HEK293T (cell line): ENCODE results near the gene NARF.

Experiments used
- CTCF ChIA-PET: fragments of 350-600 bp; formaldehyde crosslinking; extraction: SDS; loops from one replicate; lab custom pipeline; 2021; ENCODE audit warnings: antibody characterized with exemption, inconsistent platforms; lab: Yijun Ruan, JAX
- POLR2A ChIA-PET: fragments of 350-600 bp; formaldehyde crosslinking; extraction: SDS; loops from one replicate; lab custom pipeline; 2020; ENCODE audit warnings: antibody characterized with exemption, inconsistent platforms; lab: Yijun Ruan, JAX
- DNase-seq: peaks from one replicate; pipeline ENCODE4 v3.0.0; 2012; ENCODE audit warnings: mixed read lengths; ENCODE audit errors: extremely low spot score
- ARNT ChIP-seq: fragments of 450-650 bp; IDR thresholded peaks from 2 replicates; pipeline ENCODE4 v1.6.1; 2017; ENCODE audit warnings: mild to moderate bottlenecking
- BHLHE40 ChIP-seq: fragments of 450-650 bp; IDR thresholded peaks from 2 replicates; pipeline ENCODE4 v1.6.1; 2016; ENCODE audit warnings: mild to moderate bottlenecking, moderate library complexity, borderline replicate concordance
- CTBP1 ChIP-seq: fragments of 450-650 bp; IDR thresholded peaks from 2 replicates; pipeline ENCODE4 v1.6.1; 2016; ENCODE audit warnings: borderline replicate concordance
- ELF4 ChIP-seq: fragments of 450-650 bp; IDR thresholded peaks from 2 replicates; pipeline ENCODE4 v1.6.1; 2017; ENCODE audit warnings: antibody characterized with exemption
- FOXA1 ChIP-seq: fragments of 450-650 bp; IDR thresholded peaks from 2 replicates; pipeline ENCODE4 v1.6.1; 2016; ENCODE audit warnings: mild to moderate bottlenecking
- FOXK2 ChIP-seq: fragments of 450-650 bp; IDR thresholded peaks from 2 replicates; pipeline ENCODE4 v1.6.1; 2016; ENCODE audit warnings: mild to moderate bottlenecking
- FOXM1 ChIP-seq: fragments of 450-650 bp; IDR thresholded peaks from 2 replicates; pipeline ENCODE4 v1.6.1; 2017; ENCODE audit warnings: mild to moderate bottlenecking, borderline replicate concordance
- HDGF ChIP-seq: fragments of 450-650 bp; IDR thresholded peaks from 2 replicates; pipeline ENCODE4 v1.6.1; 2017; ENCODE audit warnings: antibody characterized with exemption, borderline replicate concordance
- L3MBTL2 ChIP-seq: fragments of 450-650 bp; conservative IDR thresholded peaks from 2 replicates; pipeline ENCODE4 v1.6.1; 2016; ENCODE audit warnings: mild to moderate bottlenecking
- LEF1 ChIP-seq: fragments of 450-650 bp; IDR thresholded peaks from 2 replicates; pipeline ENCODE4 v1.6.1; 2017; ENCODE audit warnings: mild to moderate bottlenecking, borderline replicate concordance
- NFRKB ChIP-seq: fragments of 450-650 bp; IDR thresholded peaks from 2 replicates; pipeline ENCODE4 v1.6.1; 2016; ENCODE audit warnings: mild to moderate bottlenecking, moderate library complexity
- PKNOX1 ChIP-seq: fragments of 450-650 bp; IDR thresholded peaks from 2 replicates; pipeline ENCODE4 v1.6.1; 2016
- SP1 ChIP-seq: fragments of 450-650 bp; IDR thresholded peaks from 2 replicates; pipeline ENCODE4 v1.6.1; 2017
- SUZ12 ChIP-seq: fragments of 450-650 bp; IDR thresholded peaks from 2 replicates; pipeline ENCODE4 v1.6.1; 2016; ENCODE audit warnings: mild to moderate bottlenecking
- TARDBP ChIP-seq: fragments of 450-650 bp; IDR thresholded peaks from 2 replicates; pipeline ENCODE4 v1.6.1; 2016
- ZNF384 ChIP-seq: fragments of 450-650 bp; IDR thresholded peaks from 2 replicates; pipeline ENCODE4 v1.6.1; 2016

The NARF gene

GRCh38 chr17:82494236-82495055, 35.9 kb downstream of the NARF start:
- TF ChIP-seq FOXK2 (no peak), PKNOX1 (peak; percentile 90), ARNT (peak; percentile 56; the same call in 1 of the 2 replicates), SUZ12 (no peak), CTBP1 (no peak), HDGF (no peak), FOXA1 (no peak), ELF4 (no peak), BHLHE40 (no peak), LEF1 (no peak), L3MBTL2 (peak; percentile 60; the same call in 1 of the 2 replicates), ZNF384 (no peak), NFRKB (no peak), SP1 (no peak), TARDBP (peak; percentile 62), FOXM1 (0 out of 2 replicates have a peak, but pooled peaks have one; percentile 4)
- ChIA-PET POLR2A (interaction anchor here (0.6 to 5.5 kb wide), 3 partner anchors 26 to 51 kb away, joined by 3 to 27 read pairs (median 3); partner anchors contain the start of gene FOXK2), CTCF (interaction anchor here (0.7 to 1.0 kb wide), 5 partner anchors 9 to 235 kb away, joined by 3 to 6 read pairs (median 3); no protein-coding TSS in a partner anchor)
- DNase-seq: peak; percentile 91

DNA sequence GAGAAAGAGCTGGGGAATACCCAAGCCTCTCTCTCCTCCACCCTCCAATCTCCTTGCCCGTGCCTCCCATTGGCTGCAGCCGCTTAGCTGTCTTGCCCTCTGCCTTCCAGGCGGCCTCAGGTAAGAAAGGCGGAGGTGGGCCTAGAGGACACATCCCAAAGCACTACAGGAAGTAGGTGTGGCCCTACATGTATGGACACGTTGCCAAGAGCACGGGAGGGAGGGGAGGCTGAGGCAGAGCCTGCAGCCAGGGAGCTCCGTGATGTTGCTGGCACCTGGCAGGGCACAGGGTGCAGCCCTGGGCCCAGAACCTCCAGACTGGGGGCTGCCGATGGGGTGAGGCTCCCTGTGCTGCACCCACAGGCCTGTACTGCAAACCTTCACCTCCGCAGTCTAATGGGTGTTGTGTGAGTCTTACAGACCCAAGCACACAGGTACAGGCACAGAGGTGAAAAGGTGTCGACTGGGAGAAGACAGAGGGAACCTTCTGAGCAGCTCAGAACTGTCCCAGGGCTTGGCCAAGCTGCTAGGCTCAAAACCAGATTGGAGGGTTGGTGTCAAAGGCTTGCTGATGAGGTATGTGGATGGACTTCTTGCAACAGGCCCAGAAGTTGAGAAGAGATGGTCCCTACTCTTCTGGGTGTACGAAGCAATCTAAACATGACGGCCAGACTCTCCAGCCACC, 37.4 kb downstream of the NARF start:
- TF ChIP-seq SP1 (no peak), ELF4 (no peak), SUZ12 (no peak), TARDBP (no peak), FOXA1 (no peak), ZNF384 (no peak), HDGF (no peak)
- CTCF ChIA-PET: interaction anchor here (1.2 kb wide), 1 partner anchor 58 kb away, joined by 5 read pairs; no protein-coding TSS in a partner anchor
- DNase-seq: no peak
- POLR2A ChIA-PET: interaction anchor here (1.3 to 5.5 kb wide), 3 partner anchors 24 to 35 kb away, joined by 3 to 27 read pairs (median 3); partner anchors contain the start of gene FOXK2

DNA sequence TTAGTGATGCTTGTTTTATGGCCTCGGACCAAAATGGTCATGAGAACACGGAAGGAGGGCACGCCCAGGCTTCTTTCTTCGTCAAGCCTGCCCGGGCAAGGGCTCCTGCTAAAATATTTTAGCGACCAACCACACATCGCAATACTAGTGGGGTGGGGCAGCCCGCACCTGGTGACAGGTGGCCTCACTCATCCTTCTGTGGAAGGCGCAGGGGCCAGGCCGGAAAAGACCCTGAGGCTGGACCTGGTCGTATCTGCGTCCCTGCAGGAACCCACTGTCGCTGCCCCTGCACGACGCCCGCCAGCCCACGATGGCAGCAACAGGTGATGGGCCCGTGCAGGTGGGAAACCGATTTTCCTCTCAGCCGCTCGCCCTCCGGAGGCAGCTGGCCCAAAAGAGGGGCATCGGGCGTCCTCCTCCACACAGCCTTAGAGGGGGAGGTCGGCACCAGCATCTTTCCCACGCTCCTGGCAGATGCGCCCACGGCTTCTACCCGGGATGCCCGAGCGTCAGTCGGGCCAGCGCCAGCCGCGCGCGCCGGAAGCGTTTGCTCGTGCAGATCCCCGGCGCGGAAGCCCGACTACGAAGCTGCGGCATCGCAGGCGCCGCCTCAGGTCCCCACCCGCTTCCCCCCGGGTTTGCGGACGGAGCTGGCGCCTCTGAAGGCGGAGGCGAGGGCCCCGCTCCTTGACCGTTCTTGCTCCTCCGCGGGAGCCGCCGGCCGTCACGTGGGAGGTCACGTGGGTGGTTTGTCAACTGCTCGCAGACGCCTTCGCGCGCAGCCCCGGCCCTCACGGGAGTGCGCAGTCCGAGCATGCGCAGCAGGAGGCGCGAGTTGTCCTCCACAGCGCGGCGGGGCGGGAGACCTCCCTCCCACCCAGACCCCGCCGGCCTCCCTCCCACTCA, 38.2 kb downstream of the NARF start:
- ChIA-PET POLR2A (interaction anchor here (0.6 to 5.5 kb wide), 8 partner anchors 10 to 49 kb away, joined by 3 to 27 read pairs (median 4); partner anchors contain the start of gene FOXK2), CTCF (no interaction called here)
- peak; percentile 94 for DNase-seq

GRCh38 chr17:82497483-82498405, 39.2 kb downstream of the NARF start:
- TF ChIP-seq CTBP1 (no peak), ARNT (no peak), L3MBTL2 (no peak; the same call in none of the 2 replicates), TARDBP (no peak), PKNOX1 (no peak), FOXA1 (no peak), ZNF384 (no peak), SP1 (no peak), FOXM1 (no peak), NFRKB (no peak), FOXK2 (no peak), HDGF (no peak), SUZ12 (no peak), ELF4 (no peak), BHLHE40 (no peak)
- CTCF ChIA-PET: no interaction called here
- POLR2A ChIA-PET: interaction anchor here (0.6 to 5.5 kb wide), 9 partner anchors 9 to 53 kb away, joined by 3 to 27 read pairs (median 3); partner anchors contain the start of gene FOXK2
- peak; percentile 71 for DNase-seq

More for the DNA sequence above, 38.2 kb downstream of the NARF start:
- TF ChIP-seq BHLHE40 (no peak), CTBP1 (0 out of 2 replicates have a peak, but pooled peaks have one; percentile 17), PKNOX1 (no peak), SUZ12 (no peak), SP1 (no peak), ELF4 (no peak), L3MBTL2 (peak; percentile 97), ZNF384 (no peak)
